Measurements from ENCODE around the gene S1PR3. TPM values are rescaled to one million over a fixed set of nuclear protein-coding genes. Genes with fewer than 3 reads are reported as not detected.

The S1PR3 gene
- total RNA-seq, 1 experiment from 2014 or later: 8.4 TPM

DNA sequence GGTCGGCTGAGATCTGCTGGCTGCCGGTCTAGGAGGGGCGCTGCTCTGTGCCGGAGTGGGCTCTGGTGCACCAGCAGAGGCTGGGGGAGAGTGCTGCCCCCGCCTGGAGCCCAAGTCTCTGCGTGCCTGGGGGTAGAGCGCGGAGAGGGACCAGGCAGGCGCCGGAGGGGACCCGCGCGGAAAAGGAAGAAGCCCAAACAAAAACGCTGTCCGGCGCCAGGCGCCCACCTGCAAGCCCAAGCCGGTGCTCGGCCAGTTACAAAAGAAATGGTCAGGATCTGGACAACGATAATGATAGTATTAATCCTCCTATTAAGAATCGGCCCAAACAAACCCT lies 571 bp upstream of the S1PR3 start:
- no peak overlapping the region for H3K9ac ChIP-seq (ENCODE audit: low read length)
- H3K4me3 ChIP-seq (ENCODE audit: low read length): no peak overlapping the region
- 0 out of 2 replicates have a peak overlapping the region, but pooled peaks have one; percentile 34 for H2AFZ ChIP-seq (ENCODE audit: low read length)
- no peaks in the 10 kb centered on the region for H3K9me3 ChIP-seq (ENCODE audit: low read length)
- DNase-seq (no peak), ATAC-seq (no peak)
- ChIA-PET POLR2A (ENCODE audit: unreplicated experiment) (no interaction called here), CTCF (no interaction called here)
- intact Hi-C loops (cut with micrococcal nuclease): loop anchor here (5.0 kb wide), 1 partner anchor 213 kb away; no protein-coding TSS in a partner anchor
- H3F3A ChIP-seq (ENCODE audit: low read length, unreplicated experiment): no peaks in the 10 kb centered on the region
- TF ChIP-seq EZH2phosphoT487 (IDR thresholded peaks at IDR 0.05; ENCODE audit: borderline replicate concordance, low read length) (no peak), EZH2 (IDR thresholded peaks at IDR 0.05; ENCODE audit: low read length, unreplicated experiment) (no peak)
- TF ChIP-seq, protein P1, sequence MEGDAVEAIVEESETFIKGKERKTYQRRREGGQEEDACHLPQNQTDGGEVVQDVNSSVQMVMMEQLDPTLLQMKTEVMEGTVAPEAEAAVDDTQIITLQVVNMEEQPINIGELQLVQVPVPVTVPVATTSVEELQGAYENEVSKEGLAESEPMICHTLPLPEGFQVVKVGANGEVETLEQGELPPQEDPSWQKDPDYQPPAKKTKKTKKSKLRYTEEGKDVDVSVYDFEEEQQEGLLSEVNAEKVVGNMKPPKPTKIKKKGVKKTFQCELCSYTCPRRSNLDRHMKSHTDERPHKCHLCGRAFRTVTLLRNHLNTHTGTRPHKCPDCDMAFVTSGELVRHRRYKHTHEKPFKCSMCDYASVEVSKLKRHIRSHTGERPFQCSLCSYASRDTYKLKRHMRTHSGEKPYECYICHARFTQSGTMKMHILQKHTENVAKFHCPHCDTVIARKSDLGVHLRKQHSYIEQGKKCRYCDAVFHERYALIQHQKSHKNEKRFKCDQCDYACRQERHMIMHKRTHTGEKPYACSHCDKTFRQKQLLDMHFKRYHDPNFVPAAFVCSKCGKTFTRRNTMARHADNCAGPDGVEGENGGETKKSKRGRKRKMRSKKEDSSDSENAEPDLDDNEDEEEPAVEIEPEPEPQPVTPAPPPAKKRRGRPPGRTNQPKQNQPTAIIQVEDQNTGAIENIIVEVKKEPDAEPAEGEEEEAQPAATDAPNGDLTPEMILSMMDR (conservative IDR thresholded peaks at IDR 0.05; ENCODE audit: low read depth, low read length): no peak
- H3K9me2 ChIP-seq (replicated peaks; ENCODE audit: low read length): no peaks in the 10 kb centered on the region
- H3K27ac ChIP-seq (ENCODE audit: low read length): no peak overlapping the region
- H3K4me2 ChIP-seq (ENCODE audit: low read length): peak overlapping the region; percentile 57
- BruUV-seq (replicated peaks): no TSS peak
- peaks cover 12% of the 10 kb centered on the region; the same call in 1 of the 2 replicates for H3K4me1 ChIP-seq (ENCODE audit: insufficient read depth, low read length)
- no peaks in the 10 kb centered on the region for H3K36me3 ChIP-seq (ENCODE audit: low read depth, low read length)
- peaks cover 31% of the 10 kb centered on the region for H3K79me2 ChIP-seq (ENCODE audit: low read length)
- no peaks in the 10 kb centered on the region for H3K27me3 ChIP-seq (ENCODE audit: low read length)
- no peaks in the 10 kb centered on the region for H4K20me1 ChIP-seq (ENCODE audit: low read length)

DNA sequence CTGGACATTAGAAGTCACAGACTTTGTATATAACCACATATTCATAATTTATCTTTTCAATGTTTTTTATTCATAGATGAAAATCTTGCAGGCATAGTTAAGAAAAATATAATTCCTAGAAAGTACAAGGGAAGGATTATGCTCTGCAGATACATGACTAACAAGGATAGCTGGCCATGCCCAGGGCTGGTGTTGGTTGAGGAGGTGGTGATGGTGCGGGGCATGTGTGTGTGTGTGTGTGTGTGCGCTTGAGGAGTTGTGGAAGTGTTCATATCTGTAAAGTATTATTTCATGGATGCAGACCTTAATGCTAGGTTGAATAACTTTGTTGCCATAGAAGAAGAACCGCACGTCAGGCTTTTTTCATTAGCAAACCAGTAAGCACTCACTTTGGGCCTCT lies 1.3 kb downstream of the S1PR3 start:
- H3F3A ChIP-seq (ENCODE audit: low read length, unreplicated experiment): no peaks in the 10 kb centered on the region
- H4K20me1 ChIP-seq (ENCODE audit: low read length): no peaks in the 10 kb centered on the region
- ATAC-seq: no peak
- no peaks in the 10 kb centered on the region for H3K9me3 ChIP-seq (ENCODE audit: low read length)
- H3K9me2 ChIP-seq (replicated peaks; ENCODE audit: low read length): no peaks in the 10 kb centered on the region
- no peaks in the 10 kb centered on the region for H3K36me3 ChIP-seq (ENCODE audit: low read depth, low read length)
- no peaks in the 10 kb centered on the region for H3K27me3 ChIP-seq (ENCODE audit: low read length)
- no peak overlapping the region for H3K27ac ChIP-seq (ENCODE audit: low read length)
- ChIA-PET CTCF (no interaction called here), POLR2A (ENCODE audit: unreplicated experiment) (no interaction called here)
- peak overlapping the region; percentile 97 for H3K4me2 ChIP-seq (ENCODE audit: low read length)
- intact Hi-C loops (cut with micrococcal nuclease): loop anchor here (5.0 kb wide), 1 partner anchor 215 kb away; no protein-coding TSS in a partner anchor
- 0 out of 2 replicates have a peak overlapping the region, but pooled peaks have one; percentile 54 for H3K9ac ChIP-seq (ENCODE audit: low read length)
- peaks cover 31% of the 10 kb centered on the region for H3K79me2 ChIP-seq (ENCODE audit: low read length)
- peak overlapping the region; percentile 92 for H3K4me3 ChIP-seq (ENCODE audit: low read length)
- H2AFZ ChIP-seq (ENCODE audit: low read length): no peak overlapping the region
- H3K4me1 ChIP-seq (ENCODE audit: insufficient read depth, low read length): peaks cover 12% of the 10 kb centered on the region; the same call in 1 of the 2 replicates
- DNase-seq: no peak
- BruUV-seq (replicated peaks): TSS peak; percentile 51
- TF ChIP-seq EZH2phosphoT487 (IDR thresholded peaks at IDR 0.05; ENCODE audit: borderline replicate concordance, low read length) (no peak), EZH2 (IDR thresholded peaks at IDR 0.05; ENCODE audit: low read length, unreplicated experiment) (no peak)
- TF ChIP-seq, protein P1 (conservative IDR thresholded peaks at IDR 0.05; ENCODE audit: low read depth, low read length): no peak

DNA sequence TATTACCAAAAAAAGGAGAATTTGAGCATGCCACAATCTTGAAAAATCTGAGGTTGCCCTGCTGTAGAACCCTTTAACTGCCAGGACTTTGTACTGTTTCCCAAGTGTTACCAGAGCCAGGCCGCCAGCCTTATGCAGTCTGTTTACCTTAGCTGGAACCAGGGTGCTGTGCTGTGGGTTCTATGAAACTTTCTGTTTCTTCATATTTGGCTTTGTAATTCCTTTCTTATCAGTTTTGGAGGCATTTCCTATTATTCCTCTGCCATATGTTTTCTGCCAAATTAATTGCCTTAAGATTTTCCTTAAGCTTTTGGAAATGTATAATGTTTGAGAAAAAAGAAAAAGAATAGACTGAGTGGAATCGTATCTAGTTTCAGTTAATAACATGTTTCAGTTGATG lies 2.1 kb downstream of the S1PR3 start:
- Histone ChIP-seq H3K4me1 (ENCODE audit: insufficient read depth, low read length) (peaks cover 12% of the 10 kb centered on the region; the same call in 1 of the 2 replicates), H3K27me3 (ENCODE audit: low read length) (no peaks in the 10 kb centered on the region), H2AFZ (ENCODE audit: low read length) (no peak overlapping the region), H3K27ac (ENCODE audit: low read length) (no peak overlapping the region), H3K9ac (ENCODE audit: low read length) (no peak overlapping the region), H3K9me3 (ENCODE audit: low read length) (no peaks in the 10 kb centered on the region), H4K20me1 (ENCODE audit: low read length) (no peaks in the 10 kb centered on the region), H3K79me2 (ENCODE audit: low read length) (peaks cover 31% of the 10 kb centered on the region), H3K36me3 (ENCODE audit: low read depth, low read length) (no peaks in the 10 kb centered on the region), H3K4me2 (ENCODE audit: low read length) (peak overlapping the region; percentile 97), H3K9me2 (replicated peaks; ENCODE audit: low read length) (no peaks in the 10 kb centered on the region), H3F3A (ENCODE audit: low read length, unreplicated experiment) (no peaks in the 10 kb centered on the region), H3K4me3 (ENCODE audit: low read length) (no peak overlapping the region)
- POLR2A ChIA-PET (ENCODE audit: unreplicated experiment): no interaction called here
- no TSS peak for BruUV-seq (replicated peaks)
- intact Hi-C loops (cut with micrococcal nuclease): loop anchor here (5.0 kb wide), 1 partner anchor 216 kb away; no protein-coding TSS in a partner anchor
- CTCF ChIA-PET: no interaction called here
- TF ChIP-seq, protein P1 (conservative IDR thresholded peaks at IDR 0.05; ENCODE audit: low read depth, low read length): no peak
- TF ChIP-seq EZH2phosphoT487 (IDR thresholded peaks at IDR 0.05; ENCODE audit: borderline replicate concordance, low read length) (no peak), EZH2 (IDR thresholded peaks at IDR 0.05; ENCODE audit: low read length, unreplicated experiment) (no peak)
- no peak for DNase-seq
- ATAC-seq: no peak
